ENCODE results near the gene TP53INP2.

TP53INP2 gene

GRCh38 chr20:34710861-34711574, 6.9 kb downstream of the TP53INP2 start:
- no peak overlapping the region for H3K18ac ChIP-seq (ENCODE audit: low read length)
- no peak overlapping the region for H4K91ac ChIP-seq (ENCODE audit: low read depth, low read length, poor library complexity)
- H2BK15ac ChIP-seq (ENCODE audit: low read length): no peak overlapping the region
- peaks cover 0 to 40% (median 6%) of the 10 kb centered on the region in 3 experiments for H3K27me3 ChIP-seq (ENCODE audit: control insufficient read depth in 3 of 3, insufficient read depth in 3 of 3, low read depth in 1 of 3, low read length in 3 of 3)
- peaks cover 0 to 5% of the 10 kb centered on the region in 2 donors for H3K4me1 ChIP-seq (ENCODE audit: control insufficient read depth in 2 of 2, insufficient read depth in 1 of 2, low read depth in 1 of 2, low read length in 2 of 2)
- no peak overlapping the region for H3K9ac ChIP-seq (ENCODE audit: low read depth, low read length, poor library complexity)
- no peak overlapping the region for H2AFZ ChIP-seq (ENCODE audit: low read length)
- H3K14ac ChIP-seq (ENCODE audit: low read length): no peak overlapping the region
- no peak overlapping the region for H2BK12ac ChIP-seq (ENCODE audit: low read length)
- DNase-seq (ENCODE audit: low spot score): no peak
- H2BK5ac ChIP-seq (ENCODE audit: low read length): no peak overlapping the region
- no peaks in the 10 kb centered on the region for H3K79me1 ChIP-seq (ENCODE audit: low read depth, low read length)
- H4K8ac ChIP-seq (ENCODE audit: low read depth, low read length): no peak overlapping the region
- no peak overlapping the region for H3K4ac ChIP-seq (ENCODE audit: low read length)
- H2BK120ac ChIP-seq (ENCODE audit: low read depth, low read length): no peak overlapping the region
- no peak overlapping the region for H3K4me3 ChIP-seq (ENCODE audit: low read length in 2 of 2)
- WGBS, 2 donors (ENCODE audit: extremely low coverage in 2 of 2, insufficient read length in 2 of 2, insufficient replicate concordance in 1 of 2): no CpG with 5 or more reads among the region's 9 CpGs
- no peak overlapping the region for H2AK5ac ChIP-seq (ENCODE audit: low read depth, low read length)
- H3K36me3 ChIP-seq (replicated peaks in 1 of 2; ENCODE audit: control insufficient read depth in 2 of 2, insufficient read depth in 2 of 2, low read length in 2 of 2): peaks cover 12 to 35% of the 10 kb centered on the region in 2 donors
- no peak overlapping the region for H3K27ac ChIP-seq (replicated peaks; ENCODE audit: low read length)
- no peak overlapping the region for H3K4me2 ChIP-seq (ENCODE audit: insufficient read depth, low read length, poor library complexity, severe bottlenecking)
- peaks cover 0 to 2% of the 10 kb centered on the region in 2 donors for H3K9me3 ChIP-seq (replicated peaks in 1 of 2; ENCODE audit: control insufficient read depth in 2 of 2, insufficient read depth in 1 of 2, low read depth in 1 of 2, low read length in 2 of 2)
- H3K23ac ChIP-seq (ENCODE audit: low read depth, low read length, poor library complexity): no peak overlapping the region

- Histone ChIP-seq H2BK12ac (ENCODE audit: low read length) (no peak overlapping the region), H3K36me3 (replicated peaks in 1 of 2; ENCODE audit: control insufficient read depth in 2 of 2, insufficient read depth in 2 of 2, low read length in 2 of 2) (peaks cover 12 to 44% of the 10 kb centered on the region in 2 donors), H3K18ac (ENCODE audit: low read length) (no peak overlapping the region), H2BK5ac (ENCODE audit: low read length) (no peak overlapping the region), H3K4me3 (ENCODE audit: low read length in 2 of 2) (no peak overlapping the region), H2BK120ac (ENCODE audit: low read depth, low read length) (no peak overlapping the region), H3K4ac (ENCODE audit: low read length) (no peak overlapping the region), H3K14ac (ENCODE audit: low read length) (no peak overlapping the region), H4K91ac (ENCODE audit: low read depth, low read length, poor library complexity) (no peak overlapping the region), H2AFZ (ENCODE audit: low read length) (no peak overlapping the region), H3K4me1 (ENCODE audit: control insufficient read depth in 2 of 2, insufficient read depth in 1 of 2, low read depth in 1 of 2, low read length in 2 of 2) (peaks cover 0 to 5% of the 10 kb centered on the region in 2 donors), H3K9me3 (replicated peaks in 1 of 2; ENCODE audit: control insufficient read depth in 2 of 2, insufficient read depth in 1 of 2, low read depth in 1 of 2, low read length in 2 of 2) (peaks cover 0 to 2% of the 10 kb centered on the region in 2 donors), H3K4me2 (ENCODE audit: insufficient read depth, low read length, poor library complexity, severe bottlenecking) (no peak overlapping the region), H3K27ac (replicated peaks; ENCODE audit: low read length) (no peak overlapping the region), H2AK5ac (ENCODE audit: low read depth, low read length) (no peak overlapping the region), H3K27me3 (ENCODE audit: control insufficient read depth in 3 of 3, insufficient read depth in 3 of 3, low read depth in 1 of 3, low read length in 3 of 3) (peaks cover 0 to 33% (median 6%) of the 10 kb centered on the region in 3 experiments), H4K8ac (ENCODE audit: low read depth, low read length) (no peak overlapping the region), H3K23ac (ENCODE audit: low read depth, low read length, poor library complexity) (no peak overlapping the region), H3K79me1 (ENCODE audit: low read depth, low read length) (no peaks in the 10 kb centered on the region), H2BK15ac (ENCODE audit: low read length) (no peak overlapping the region), H3K9ac (ENCODE audit: low read depth, low read length, poor library complexity) (no peak overlapping the region)
- no CpG with 5 or more reads among the region's 3 CpGs for WGBS, 2 donors (ENCODE audit: extremely low coverage in 2 of 2, insufficient read length in 2 of 2, insufficient replicate concordance in 1 of 2)
- no peak for DNase-seq (ENCODE audit: low spot score)
These were observed 7.8 kb downstream of the TP53INP2 start for GRCh38 chr20:34711813-34712430.

- H2AFZ ChIP-seq (ENCODE audit: low read length): no peak overlapping the region
- no peaks in the 10 kb centered on the region for H3K79me1 ChIP-seq (ENCODE audit: low read depth, low read length)
- peaks cover 0 to 27% (median 6%) of the 10 kb centered on the region in 3 experiments for H3K27me3 ChIP-seq (ENCODE audit: control insufficient read depth in 3 of 3, insufficient read depth in 3 of 3, low read depth in 1 of 3, low read length in 3 of 3)
- no peak overlapping the region for H2BK120ac ChIP-seq (ENCODE audit: low read depth, low read length)
- H2BK5ac ChIP-seq (ENCODE audit: low read length): no peak overlapping the region
- WGBS, 2 donors (ENCODE audit: extremely low coverage in 2 of 2, insufficient read length in 2 of 2, insufficient replicate concordance in 1 of 2): no CpG with 5 or more reads among the region's 5 CpGs
- H2BK12ac ChIP-seq (ENCODE audit: low read length): no peak overlapping the region
- no peak overlapping the region for H4K91ac ChIP-seq (ENCODE audit: low read depth, low read length, poor library complexity)
- H3K4me3 ChIP-seq (ENCODE audit: low read length in 2 of 2): no peak overlapping the region
- H4K8ac ChIP-seq (ENCODE audit: low read depth, low read length): no peak overlapping the region
- H2AK5ac ChIP-seq (ENCODE audit: low read depth, low read length): no peak overlapping the region
- H3K4ac ChIP-seq (ENCODE audit: low read length): no peak overlapping the region
- H3K27ac ChIP-seq (replicated peaks; ENCODE audit: low read length): no peak overlapping the region
- no peak overlapping the region for H2BK15ac ChIP-seq (ENCODE audit: low read length)
- no peak for DNase-seq (ENCODE audit: low spot score)
- no peak overlapping the region for H3K9ac ChIP-seq (ENCODE audit: low read depth, low read length, poor library complexity)
- H3K4me1 ChIP-seq (ENCODE audit: control insufficient read depth in 2 of 2, insufficient read depth in 1 of 2, low read depth in 1 of 2, low read length in 2 of 2): peaks cover 0 to 5% of the 10 kb centered on the region in 2 donors
- peak overlapping the region; percentile 39 for H3K23ac ChIP-seq (ENCODE audit: low read depth, low read length, poor library complexity)
- no peak overlapping the region for H3K4me2 ChIP-seq (ENCODE audit: insufficient read depth, low read length, poor library complexity, severe bottlenecking)
- peaks cover 0 to 2% of the 10 kb centered on the region in 2 donors for H3K9me3 ChIP-seq (replicated peaks in 1 of 2; ENCODE audit: control insufficient read depth in 2 of 2, insufficient read depth in 1 of 2, low read depth in 1 of 2, low read length in 2 of 2)
- H3K18ac ChIP-seq (ENCODE audit: low read length): no peak overlapping the region
- H3K14ac ChIP-seq (ENCODE audit: low read length): no peak overlapping the region
- peaks cover 12 to 51% of the 10 kb centered on the region in 2 donors for H3K36me3 ChIP-seq (replicated peaks in 1 of 2; ENCODE audit: control insufficient read depth in 2 of 2, insufficient read depth in 2 of 2, low read length in 2 of 2)
These were observed 8.5 kb downstream of the TP53INP2 start for GRCh38 chr20:34712525-34713192.

Measured in neuronal stem cell (in vitro differentiated cells).